HG02973 (cell line): ENCODE results near the gene TLK2.

ENCODE experiments used
- ATAC-seq: cut with Tn5 transposase; IDR thresholded peaks from one replicate; pipeline ENCODE4 v1.9.1; 2021; ENCODE audit warnings: moderate library complexity; ENCODE audit not compliant: unreplicated experiment

The TLK2 gene

DNA sequence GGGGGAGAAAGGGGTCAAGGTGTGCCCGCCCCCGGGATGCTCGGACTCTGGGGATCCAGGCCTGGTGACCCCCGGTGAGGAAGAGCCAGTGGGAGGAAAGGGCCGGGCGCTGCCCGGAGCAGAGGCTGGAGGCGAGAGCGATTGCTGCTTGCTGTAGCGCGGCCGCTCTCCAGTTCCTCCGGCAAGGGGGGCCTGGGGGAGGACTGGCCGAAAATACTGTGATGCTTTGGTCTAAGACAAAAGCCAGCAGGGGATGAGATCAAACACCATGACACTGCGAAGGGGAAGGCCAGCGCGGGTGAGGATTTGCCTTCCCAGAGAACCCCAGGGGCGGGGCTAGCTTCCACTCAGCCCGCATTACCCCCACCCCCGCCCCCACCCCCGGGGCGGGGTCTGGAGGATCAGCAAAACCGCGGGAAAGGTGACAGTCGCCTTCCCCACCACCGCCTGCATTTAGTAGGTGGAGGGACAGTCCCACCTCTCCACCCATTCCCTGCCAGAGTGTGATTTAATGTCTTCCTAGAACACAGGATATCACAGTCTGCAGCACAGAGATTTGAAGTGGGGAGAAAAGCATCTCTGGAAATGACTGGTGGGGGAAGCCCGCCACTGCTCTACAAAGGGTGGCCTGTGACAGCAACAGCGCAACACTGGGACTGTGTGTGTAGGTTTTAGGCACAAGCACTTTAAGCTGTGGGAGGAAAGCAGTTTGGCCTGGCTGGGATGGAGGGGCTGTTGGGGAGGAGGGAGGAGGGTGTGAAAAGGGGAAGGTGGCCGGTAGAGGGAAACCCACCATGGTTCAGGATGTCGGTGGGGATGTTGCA is 174.6 kb downstream of the TLK2 start:
- ATAC-seq, result peak; percentile 90

DNA sequence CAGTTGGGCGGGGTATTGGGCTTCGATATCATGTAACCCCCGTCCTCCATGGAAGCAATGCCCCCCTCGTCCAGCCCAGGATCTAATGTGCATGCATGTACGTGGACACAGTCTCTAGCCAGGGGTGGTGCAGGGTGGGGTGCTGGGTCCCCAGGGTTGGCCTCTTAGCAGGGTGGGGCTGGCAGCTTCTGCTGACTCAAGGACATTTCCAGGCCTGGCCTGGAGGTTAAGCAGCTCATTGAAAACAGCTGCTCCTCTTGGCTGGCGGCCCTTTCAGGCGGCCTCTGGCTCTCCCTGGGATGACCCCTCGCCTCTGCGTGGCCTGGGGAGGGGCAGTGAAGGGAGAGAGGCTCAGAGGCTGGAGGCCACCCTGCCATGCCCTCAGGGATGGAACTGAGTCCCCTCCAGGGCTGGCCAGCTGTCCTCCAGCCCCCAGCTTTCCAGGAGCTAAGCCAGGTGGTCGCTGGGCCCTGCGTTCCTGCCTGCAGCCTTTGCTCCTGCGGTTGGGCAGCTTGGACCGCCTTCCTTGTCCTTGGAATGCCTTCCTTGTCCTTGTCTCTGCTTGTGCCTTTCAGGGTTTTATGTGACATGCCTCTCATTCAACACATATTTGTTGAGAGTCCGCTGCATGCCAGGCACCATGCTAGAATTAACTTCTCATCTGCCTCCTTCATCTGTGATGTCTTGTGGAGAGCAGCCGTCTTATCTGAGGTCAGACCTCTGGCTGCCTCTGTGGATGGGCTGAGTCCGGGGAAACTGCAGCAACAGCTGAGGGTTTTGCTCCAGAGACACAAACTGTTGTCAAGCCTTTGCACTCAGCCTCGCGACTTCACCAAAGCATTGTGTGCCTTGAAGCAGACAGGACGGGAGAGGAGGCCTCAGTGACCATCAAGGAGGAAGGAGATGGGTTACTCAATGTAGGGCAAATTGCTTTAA is 175.5 kb downstream of the TLK2 start:
- ATAC-seq, result no peak

DNA sequence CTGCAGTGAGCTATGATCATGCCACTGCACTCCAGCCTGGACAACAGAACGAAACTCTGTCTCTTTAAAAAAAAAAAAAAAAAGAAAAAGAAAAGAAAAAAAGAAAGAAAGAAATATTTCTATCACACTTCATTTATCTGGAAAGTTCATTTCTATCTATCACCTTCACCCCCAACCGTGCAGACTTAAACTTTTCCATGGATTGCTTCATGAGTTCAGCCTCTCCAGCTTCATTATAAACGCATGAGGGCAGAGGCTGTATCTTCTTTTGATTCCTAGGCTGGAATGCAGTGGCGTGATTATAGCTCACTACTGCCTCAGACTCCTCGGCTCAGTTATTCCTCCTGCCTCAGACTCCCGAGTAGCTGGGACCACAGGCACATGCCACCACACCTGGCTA is 177.0 kb downstream of the TLK2 start:
- ATAC-seq, result no peak

DNA sequence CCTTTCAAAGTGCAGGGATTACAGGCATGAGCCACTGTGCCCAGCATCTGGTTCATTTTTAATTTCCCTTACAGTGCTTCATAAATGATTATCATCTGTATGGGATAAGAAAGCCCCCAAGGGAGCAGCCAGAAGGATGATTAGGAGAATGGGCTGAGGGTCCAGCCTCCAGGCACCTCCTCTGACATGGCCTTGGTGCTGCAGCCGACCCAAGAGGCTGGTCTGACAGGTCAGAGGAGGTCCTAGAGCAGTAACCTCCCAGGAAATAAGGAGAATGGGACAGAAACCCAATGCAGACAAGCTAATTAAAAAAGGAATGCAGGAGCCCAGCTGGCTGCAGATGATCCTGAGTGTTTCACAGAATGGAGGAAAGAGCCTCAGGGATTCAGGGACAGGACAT is 177.8 kb downstream of the TLK2 start:
- no peak for ATAC-seq

DNA sequence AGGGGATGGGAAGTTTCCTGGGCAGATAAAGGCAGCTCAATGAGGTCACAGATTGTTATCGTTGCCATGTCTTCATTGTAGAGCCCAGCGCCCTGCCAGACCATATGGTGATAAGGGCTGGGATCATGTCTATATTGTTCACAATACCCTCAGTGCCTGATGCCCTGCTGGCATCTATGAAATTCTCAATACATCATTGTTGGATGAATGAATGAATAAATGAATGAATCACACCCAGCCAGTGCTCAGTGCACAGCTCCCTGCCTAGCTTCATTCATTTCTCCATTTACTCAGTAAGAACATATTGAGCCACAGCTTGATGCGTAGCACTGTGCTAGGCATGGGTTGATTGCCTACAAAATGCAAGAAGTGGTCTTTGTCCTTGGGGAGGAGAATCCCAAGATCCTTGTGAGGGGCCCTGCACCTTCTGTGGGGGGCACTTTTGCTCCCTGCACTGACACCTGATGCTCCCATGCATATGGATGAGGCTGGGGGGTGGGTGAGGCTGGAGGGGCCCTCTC is 178.6 kb downstream of the TLK2 start:
- no peak for ATAC-seq

DNA sequence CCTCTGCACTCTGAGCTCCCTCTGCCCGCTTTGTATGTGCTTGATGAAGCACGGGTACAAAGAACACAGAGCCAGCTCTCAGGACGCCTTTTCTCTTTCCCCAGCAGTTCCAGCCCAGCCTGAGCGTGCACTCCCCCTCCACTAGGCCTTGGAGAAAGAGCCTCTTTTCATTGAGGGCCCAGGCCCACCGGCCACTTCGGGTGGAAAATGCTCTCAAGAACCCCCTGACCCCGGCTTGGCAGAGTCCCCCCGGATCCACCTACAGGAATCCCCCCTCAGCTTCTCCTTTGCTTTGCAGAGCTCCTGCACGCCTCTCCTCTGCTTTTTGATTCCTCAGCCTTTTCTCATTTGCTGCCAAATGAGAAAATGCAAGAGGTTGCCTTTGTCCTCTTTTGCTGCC is 179.1 kb downstream of the TLK2 start:
- ATAC-seq, result no peak

DNA sequence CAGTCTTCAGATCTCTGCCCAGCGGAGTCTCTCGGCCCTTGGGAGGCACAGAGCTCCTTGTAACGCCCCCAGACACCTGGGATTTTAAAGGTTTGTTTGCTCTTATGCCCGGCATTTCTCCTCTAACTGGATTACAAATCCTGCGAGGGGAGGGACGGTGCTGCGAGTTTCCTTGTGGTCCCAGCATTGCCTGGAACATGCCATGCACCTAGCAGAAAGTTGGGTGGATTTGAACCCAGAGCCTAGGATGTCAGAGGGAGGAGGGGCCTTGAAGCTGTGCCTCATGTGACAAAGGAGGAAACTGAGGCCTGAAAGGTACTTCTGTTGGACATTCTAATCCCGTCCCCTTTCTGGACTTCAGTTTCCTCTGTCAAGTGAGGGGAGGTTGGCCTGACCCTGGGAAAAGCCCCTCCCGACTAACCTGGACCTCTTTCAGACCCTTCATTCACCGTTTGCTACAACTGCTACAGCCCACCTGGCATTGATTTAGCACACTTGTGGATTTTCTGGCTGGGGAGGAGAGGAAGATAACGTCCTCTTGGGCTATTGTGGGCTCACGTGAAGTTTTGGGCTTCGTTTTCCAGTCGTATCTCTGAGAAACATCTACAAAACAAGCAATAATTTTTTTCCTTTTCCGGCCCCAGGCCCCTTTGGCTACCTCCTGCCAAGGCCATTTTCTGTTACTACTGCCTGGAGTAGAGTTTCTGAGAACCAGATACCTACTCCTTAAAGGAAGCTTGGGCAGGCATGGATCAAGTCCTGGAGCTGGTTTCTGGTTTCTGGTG is 179.7 kb downstream of the TLK2 start:
- no peak for ATAC-seq

DNA sequence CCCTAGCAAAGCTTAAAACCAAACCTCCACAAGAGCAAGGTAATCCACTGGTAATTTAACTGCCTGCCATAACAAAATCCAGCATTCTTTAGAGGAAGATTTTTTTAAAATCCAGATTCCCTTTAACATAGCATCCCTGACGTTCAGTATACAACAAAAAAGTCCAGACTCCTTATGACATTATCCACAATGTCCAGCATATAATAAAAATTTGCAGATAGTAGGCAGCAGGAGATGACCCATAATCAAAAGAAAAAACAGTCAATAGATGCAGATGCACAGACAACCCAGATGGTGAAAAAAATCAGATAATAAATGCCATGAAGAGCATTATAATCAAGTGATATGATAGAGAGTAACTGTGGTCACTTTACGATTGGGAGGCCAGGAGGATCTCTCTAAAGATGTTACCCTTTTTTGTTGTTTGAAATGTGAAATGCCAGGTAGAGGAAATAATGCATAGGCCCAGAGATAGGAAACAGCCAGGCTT is 182.0 kb downstream of the TLK2 start:
- no peak for ATAC-seq

DNA sequence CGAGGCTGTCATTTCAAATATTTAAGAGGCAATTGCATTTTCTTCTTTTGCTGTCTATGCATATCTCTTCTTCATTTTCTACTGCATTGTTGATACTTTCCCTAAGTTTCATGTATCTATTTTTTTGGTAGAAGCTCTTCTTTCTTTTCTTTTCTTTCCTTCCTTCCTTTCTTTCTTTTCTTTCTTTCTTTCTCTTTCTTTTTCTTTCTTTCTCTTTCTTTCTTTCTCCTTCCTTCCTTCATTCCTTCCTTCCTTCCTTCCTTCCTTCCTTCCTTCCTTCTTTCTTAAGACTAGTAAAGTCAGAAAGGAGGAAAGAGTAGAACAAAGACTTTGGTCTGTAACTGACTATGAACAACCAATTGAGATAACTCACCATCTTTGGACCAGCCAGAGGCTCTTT is 182.7 kb downstream of the TLK2 start:
- ATAC-seq, result no peak

DNA sequence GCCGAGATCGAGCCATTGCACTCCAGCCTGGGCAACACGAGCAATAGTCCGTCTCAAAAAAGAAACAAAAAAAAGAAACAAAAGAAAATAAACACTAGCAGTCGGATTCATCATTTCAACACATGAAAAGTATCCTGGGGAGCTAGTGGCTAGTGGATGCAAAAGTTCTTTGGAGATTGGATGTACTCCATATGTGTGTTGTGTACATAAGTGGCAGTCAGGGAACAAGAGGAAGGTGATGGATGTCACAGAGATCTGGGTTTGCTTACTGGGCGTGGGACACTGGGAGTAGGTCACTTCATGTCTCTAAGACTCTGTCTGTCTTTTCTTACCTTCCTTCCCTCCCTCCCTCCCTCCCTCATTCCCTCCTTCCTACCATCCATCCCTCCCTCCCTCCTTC is 184.2 kb downstream of the TLK2 start:
- ATAC-seq, result no peak
